Measurements from ENCODE around the gene TANGO2. TPM values are rescaled to one million over a fixed set of nuclear protein-coding genes. Genes with fewer than 3 reads are reported as not detected.
A peak's percentile ranks its signal among the peaks of the same experiment; 100 is the strongest.

Gene TANGO2
- total and polyA plus RNA-seq, 4 donors, result 20.7 to 48.8 (median 34.1) TPM

DNA sequence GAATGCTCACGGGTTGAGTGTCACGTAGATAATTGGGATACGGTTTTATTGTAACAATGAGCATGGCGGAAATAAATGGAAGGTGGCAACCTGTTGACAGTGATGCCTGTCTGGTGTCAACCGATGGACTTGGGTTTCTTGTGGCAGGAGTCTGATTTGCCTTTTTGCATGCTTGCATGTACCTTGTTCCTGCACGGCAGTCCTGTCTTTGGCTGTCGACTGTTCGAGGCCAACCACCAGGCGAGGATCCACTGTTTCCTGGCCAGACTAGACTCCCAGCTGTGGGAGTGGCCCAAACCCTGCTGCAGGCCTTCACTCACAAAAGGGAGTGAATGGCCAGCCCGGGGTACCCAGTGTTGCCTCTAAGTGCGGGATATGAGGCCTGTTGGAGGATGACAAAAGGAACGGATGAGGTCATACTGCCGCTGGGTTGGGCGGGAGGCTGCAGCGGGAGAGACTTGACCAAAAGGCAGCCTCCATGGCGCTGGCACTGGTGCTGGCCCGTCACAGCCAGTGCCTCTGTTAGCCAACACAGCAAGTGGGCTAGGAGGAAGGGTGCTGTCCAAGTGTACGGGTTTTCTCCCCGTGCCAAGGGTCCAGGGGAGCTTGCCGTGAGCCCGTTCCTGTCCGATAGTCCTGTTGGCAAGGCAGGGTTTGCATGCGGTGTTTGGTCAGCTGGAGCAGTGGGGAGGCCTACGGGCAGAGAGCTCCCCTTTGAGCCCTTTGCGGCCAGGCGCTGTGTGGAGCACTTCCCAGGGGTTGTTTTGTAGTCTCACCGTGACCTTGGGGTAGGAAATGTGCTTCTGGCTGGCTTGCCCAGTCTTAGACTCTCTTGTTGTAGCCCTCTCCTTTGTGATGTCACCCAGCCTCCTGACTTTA is 60.1 kb downstream of the TANGO2 start:
- Histone ChIP-seq H3K4me3 (peak overlapping the region; percentile 59), H3K4me1 (ENCODE audit: control insufficient read depth in 5 of 5, insufficient read depth in 5 of 5, low read length in 5 of 5) (peaks cover 5 to 29% (median 17%) of the 10 kb centered on the region in 5 donors), H3K9ac (ENCODE audit: insufficient read depth in 1 of 2, low read length in 2 of 2) (peak overlapping the region; percentile 88 to 90), H3K27ac (ENCODE audit: low read depth in 1 of 2, low read length in 1 of 2) (peak overlapping the region; percentile 89 to 97), H3K27me3 (ENCODE audit: control insufficient read depth in 3 of 3, insufficient read depth in 3 of 3, low read length in 2 of 3) (no peaks in the 10 kb centered on the region), H3K36me3 (ENCODE audit: control insufficient read depth in 4 of 4, insufficient read depth in 4 of 4, low read length in 4 of 4) (peaks cover 0 to 3% (median 0%) of the 10 kb centered on the region in 4 donors), H3K9me3 (ENCODE audit: control insufficient read depth in 4 of 4, insufficient read depth in 3 of 4, low read length in 3 of 4) (no peaks in the 10 kb centered on the region)
- DNase-seq (peak; percentile 61 to 68 (median 65)), ATAC-seq (ENCODE audit: insufficient read depth, low FRiP score) (peak; percentile 4)
- no peak for TF ChIP-seq CTCF (IDR thresholded peaks at IDR 0.05; ENCODE audit: control extremely low read depth, extremely low read depth)
- WGBS, 2 donors, result 22 to 39% methylated on average over 27 of the region's 27 CpGs

- DNase-seq, result no peak
- ATAC-seq (ENCODE audit: insufficient read depth, low FRiP score), result no peak
- H3K27me3 ChIP-seq (ENCODE audit: control insufficient read depth in 3 of 3, insufficient read depth in 3 of 3, low read length in 2 of 3), result no peaks in the 10 kb centered on the region
- TF ChIP-seq CTCF (IDR thresholded peaks at IDR 0.05; ENCODE audit: control extremely low read depth, extremely low read depth), result no peak
- WGBS, 2 donors, result 79 to 82% methylated on average over 10 of the region's 10 CpGs
- H3K9ac ChIP-seq (ENCODE audit: insufficient read depth in 1 of 2, low read length in 2 of 2), result no peak overlapping the region
- H3K4me3 ChIP-seq, result no peak overlapping the region
- no peak overlapping the region for H3K27ac ChIP-seq (ENCODE audit: low read depth in 1 of 2, low read length in 1 of 2)
- H3K9me3 ChIP-seq (ENCODE audit: control insufficient read depth in 4 of 4, insufficient read depth in 3 of 4, low read length in 3 of 4), result no peaks in the 10 kb centered on the region
- H3K4me1 ChIP-seq (ENCODE audit: control insufficient read depth in 5 of 5, insufficient read depth in 5 of 5, low read length in 5 of 5), result peaks cover 5 to 29% (median 17%) of the 10 kb centered on the region in 5 donors
- peaks cover 3 to 20% (median 16%) of the 10 kb centered on the region in 4 donors for H3K36me3 ChIP-seq (ENCODE audit: control insufficient read depth in 4 of 4, insufficient read depth in 4 of 4, low read length in 4 of 4)
Observed at GRCh38 chr22:20083157-20083890, 62.4 kb downstream of the TANGO2 start.

DNA sequence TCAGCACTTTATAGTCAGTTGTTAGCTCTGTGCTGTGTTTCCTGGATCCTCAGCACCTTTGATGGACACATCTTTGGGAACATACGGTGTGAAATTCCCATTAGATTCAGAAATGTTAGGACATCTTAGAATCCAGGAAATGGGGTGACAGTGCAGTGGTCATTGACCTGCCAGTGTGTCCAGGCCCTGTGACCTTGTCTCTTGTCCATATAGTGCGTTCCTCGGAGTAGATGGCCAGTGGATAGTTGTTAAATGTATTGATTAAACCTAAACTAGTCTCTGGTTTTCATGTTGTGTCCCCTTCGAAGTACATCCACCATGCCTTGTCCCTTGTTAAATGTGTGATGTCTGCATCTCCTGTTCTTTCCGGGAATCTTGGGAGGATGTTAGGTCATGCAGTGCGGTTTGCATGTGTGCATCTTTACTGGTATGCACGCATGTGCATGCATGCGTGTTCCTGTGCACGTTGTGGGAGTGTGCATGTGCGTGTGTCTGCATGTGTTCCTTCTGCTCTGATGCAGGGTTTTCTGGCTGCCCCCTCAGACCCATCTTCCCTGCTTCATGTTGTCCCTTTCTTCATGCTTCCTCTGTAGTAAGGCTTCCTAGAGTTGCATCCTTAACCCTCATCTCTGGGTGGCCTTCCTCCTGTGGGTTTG is 63.1 kb downstream of the TANGO2 start:
- TF ChIP-seq CTCF (IDR thresholded peaks at IDR 0.05; ENCODE audit: control extremely low read depth, extremely low read depth), result no peak
- no peak overlapping the region for H3K27ac ChIP-seq (ENCODE audit: low read depth in 1 of 2, low read length in 1 of 2)
- H3K4me3 ChIP-seq, result no peak overlapping the region
- H3K36me3 ChIP-seq (ENCODE audit: control insufficient read depth in 4 of 4, insufficient read depth in 4 of 4, low read length in 4 of 4), result peaks cover 3 to 25% (median 18%) of the 10 kb centered on the region in 4 donors
- 77 to 79% methylated on average over 10 of the region's 10 CpGs for WGBS, 2 donors
- no peak overlapping the region for H3K9ac ChIP-seq (ENCODE audit: insufficient read depth in 1 of 2, low read length in 2 of 2)
- peaks cover 5 to 29% (median 17%) of the 10 kb centered on the region in 5 donors for H3K4me1 ChIP-seq (ENCODE audit: control insufficient read depth in 5 of 5, insufficient read depth in 5 of 5, low read length in 5 of 5)
- no peak for ATAC-seq (ENCODE audit: insufficient read depth, low FRiP score)
- no peaks in the 10 kb centered on the region for H3K9me3 ChIP-seq (ENCODE audit: control insufficient read depth in 4 of 4, insufficient read depth in 3 of 4, low read length in 3 of 4)
- DNase-seq, result no peak
- no peaks in the 10 kb centered on the region for H3K27me3 ChIP-seq (ENCODE audit: control insufficient read depth in 3 of 3, insufficient read depth in 3 of 3, low read length in 2 of 3)
